AG09309 (cell line): Measurements from ENCODE around the gene MIER2.

ENCODE experiments used
- DNase-seq: peaks from one replicate; pipeline ENCODE4 v3.0.0-alpha.2; 2010; ENCODE audit warnings: low read depth
- H3K4me3 ChIP-seq: 2 replicates; pipeline ENCODE4 v1.5.1; 2011; ENCODE audit warnings: mild to moderate bottlenecking, low read depth, low read length, moderate library complexity; ENCODE audit not compliant: control insufficient read depth
- TF ChIP-seq, protein P1 (sequence below): IDR thresholded peaks from 2 replicates; pipeline ENCODE4 v1.5.1; 2011; ENCODE audit warnings: mild to moderate bottlenecking, low read depth, low read length, inconsistent platforms; ENCODE audit not compliant: insufficient read depth, control insufficient read depth; ENCODE audit errors: missing control alignments

Gene MIER2

DNA sequence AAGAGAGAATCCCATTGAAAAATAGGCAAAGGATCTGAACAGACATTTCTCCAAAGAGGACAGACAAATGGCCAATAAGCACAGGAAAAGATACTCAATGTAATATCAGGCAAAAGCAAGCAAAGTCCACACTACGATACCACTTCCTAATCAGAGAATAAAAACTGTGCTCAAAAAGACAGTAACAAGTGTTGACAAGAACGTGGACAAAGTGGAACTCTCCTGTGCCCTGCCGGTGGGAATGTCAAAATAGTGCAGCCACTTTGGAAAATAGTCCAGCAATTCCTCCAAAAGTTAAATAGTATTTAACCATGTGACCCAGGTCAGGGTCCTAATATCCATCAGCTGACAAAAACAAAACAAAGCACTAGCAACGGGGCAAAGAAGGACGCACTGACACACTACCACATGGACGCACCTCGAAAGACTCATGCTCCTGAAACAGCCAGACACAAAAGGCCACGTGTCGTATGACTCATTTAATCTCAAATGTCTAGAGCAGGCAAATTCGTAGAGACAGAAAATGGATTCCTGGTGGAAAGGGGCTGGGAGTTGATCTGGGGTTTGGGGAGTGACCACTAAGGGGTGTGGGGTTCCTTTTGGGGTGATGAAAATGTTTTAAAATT, 5.2 kb downstream of the MIER2 start:
- DNase-seq, result no peak
- H3K4me3 ChIP-seq, result no peak overlapping the region
- TF ChIP-seq, protein P1, sequence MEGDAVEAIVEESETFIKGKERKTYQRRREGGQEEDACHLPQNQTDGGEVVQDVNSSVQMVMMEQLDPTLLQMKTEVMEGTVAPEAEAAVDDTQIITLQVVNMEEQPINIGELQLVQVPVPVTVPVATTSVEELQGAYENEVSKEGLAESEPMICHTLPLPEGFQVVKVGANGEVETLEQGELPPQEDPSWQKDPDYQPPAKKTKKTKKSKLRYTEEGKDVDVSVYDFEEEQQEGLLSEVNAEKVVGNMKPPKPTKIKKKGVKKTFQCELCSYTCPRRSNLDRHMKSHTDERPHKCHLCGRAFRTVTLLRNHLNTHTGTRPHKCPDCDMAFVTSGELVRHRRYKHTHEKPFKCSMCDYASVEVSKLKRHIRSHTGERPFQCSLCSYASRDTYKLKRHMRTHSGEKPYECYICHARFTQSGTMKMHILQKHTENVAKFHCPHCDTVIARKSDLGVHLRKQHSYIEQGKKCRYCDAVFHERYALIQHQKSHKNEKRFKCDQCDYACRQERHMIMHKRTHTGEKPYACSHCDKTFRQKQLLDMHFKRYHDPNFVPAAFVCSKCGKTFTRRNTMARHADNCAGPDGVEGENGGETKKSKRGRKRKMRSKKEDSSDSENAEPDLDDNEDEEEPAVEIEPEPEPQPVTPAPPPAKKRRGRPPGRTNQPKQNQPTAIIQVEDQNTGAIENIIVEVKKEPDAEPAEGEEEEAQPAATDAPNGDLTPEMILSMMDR, result no peak

DNA sequence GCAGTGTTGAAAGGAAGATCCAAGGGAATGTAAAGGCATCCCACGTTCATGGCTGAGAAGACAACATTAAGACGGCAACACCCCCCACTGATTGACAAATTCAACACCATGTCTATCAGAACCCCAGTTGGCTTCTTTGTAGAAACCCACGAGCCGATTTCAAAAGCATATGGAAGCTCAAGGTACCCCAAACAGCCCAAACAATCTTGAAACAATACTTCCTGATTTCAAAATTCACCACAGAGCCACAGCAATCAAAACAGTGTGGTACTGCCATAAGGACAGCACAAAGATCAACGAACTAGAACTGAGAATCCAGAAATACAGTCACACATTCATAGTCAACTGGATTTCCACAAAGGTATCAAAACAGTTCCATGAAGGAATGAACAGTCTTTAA, 6.2 kb downstream of the MIER2 start:
- TF ChIP-seq, protein P1, result no peak
- H3K4me3 ChIP-seq, result no peak overlapping the region
- no peak for DNase-seq

DNA sequence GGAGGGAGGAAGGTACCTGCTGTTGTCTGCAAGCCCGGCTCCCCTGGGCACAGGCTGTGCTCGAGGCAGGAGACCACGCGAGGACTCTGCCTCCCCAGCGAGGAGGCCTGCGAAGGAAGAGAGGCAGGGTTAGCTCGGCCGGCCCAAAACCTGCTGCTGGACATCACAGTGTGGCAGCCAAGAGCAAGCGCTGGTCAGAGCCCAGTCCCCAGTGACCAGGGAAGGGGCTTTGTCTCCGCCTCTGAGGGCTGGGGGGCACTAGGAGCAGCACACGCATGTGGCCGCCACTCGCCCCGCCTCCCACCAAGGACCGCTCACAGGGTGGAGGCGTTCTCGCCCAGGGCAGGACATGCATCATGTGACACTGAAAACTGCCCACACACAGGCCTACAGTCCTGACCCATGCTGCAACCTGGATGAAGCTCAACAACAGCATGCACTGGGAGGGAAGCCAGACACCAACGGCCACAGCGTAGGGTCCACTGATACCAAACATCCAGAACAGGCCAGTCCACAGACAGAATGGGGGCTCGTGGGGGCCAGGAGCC, 8.5 kb downstream of the MIER2 start:
- no peak for DNase-seq
- TF ChIP-seq, protein P1, result no peak
- no peak overlapping the region for H3K4me3 ChIP-seq

DNA sequence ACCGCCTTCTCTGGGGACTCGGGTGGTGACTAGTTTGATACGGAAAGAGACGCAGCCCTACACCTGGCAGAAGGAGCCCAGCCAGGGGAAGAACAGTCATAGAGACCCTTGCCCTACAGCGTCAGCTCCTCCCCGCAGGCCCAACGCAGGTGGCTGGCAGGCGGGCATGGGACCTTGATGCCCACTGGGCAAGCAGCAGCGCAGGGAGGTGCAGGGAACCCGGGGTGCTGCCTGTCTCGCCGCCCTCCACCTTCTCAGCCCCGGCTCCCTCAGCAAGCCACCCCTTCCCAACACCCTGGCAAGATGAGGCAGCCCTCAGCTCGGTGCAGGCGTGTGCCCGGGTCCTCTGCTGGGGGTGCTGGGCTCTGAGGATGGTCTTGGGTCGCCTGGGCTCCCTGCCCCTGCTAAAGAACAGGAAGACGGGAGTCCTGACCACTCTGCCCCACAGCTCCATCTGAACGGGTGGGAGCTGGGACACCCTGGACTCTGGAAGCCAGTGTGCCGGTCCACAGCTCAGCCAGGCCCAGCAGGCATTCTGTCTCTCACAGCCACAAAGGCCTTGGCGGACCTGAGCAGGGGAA, 9.0 kb downstream of the MIER2 start:
- no peak overlapping the region for H3K4me3 ChIP-seq
- DNase-seq, result no peak
- TF ChIP-seq, protein P1, result no peak

DNA sequence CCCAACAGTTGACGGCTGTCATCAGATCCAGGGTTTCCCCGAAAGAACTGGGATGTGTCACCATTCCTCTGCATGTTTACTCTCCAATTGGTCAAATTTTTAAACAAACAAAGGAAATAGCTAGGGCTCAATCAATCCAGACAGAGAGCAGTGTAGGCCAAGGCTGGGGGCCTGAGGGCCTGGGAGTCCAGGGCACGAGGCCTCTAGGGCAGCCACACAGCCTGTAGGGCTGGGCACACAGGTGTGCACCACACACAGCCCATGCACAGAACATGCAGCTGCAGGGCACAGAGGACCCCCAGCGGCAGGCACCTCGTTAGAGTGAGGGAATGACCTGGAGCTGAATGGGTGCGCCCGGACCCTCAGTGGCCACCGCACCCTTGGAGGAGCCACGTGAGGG, 9.5 kb downstream of the MIER2 start:
- no peak overlapping the region for H3K4me3 ChIP-seq
- no peak for DNase-seq
- TF ChIP-seq, protein P1, result no peak

DNA sequence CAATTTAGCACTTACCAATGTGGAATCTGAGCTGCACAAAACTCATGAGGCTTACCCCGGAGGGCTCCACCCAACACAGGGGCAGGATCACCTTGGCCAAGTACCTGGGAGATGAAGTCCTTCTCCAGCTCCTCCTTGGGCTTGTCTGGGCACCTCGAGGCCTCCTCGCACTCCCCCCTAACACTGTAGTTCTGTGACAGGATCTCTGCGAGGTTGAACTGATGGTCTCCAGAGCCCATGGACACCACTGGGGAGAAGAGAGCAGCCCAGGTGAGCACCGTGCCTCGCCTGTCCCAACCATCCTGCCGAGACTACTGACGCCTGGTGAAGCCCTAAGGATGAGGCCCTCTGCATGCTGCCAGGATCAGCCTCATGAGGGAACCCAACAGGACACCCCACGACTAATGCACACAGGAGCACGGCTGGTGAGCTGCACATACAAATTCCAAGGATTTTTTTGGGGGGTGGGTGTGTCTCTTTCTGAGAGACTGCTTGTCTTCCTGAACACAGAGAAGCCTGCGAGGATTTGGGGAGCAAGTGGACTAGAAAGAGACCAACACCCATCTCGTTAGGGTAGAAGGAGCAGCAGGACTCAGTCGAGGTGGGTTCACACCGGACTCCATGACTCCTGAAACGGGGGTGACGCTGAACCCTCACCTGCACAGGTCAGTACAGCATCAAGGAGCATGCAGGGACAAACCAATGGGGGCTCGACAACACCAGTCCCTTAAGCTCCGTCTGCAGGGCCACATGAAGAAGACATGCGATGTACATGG, 10.1 kb downstream of the MIER2 start:
- H3K4me3 ChIP-seq, result no peak overlapping the region
- TF ChIP-seq, protein P1, result no peak
- no peak for DNase-seq
